OCI-LY3 (cell line): ENCODE results near the gene DCTPP1.

ENCODE experiments used
- EZH2phosphoT487 ChIP-seq: fragments of 200-600 bp; shearing (Covaris generic); IDR thresholded peaks from 2 replicates; pipeline ENCODE4 v1.6.1; 2018; ENCODE audit warnings: antibody characterized with exemption, mixed run types, low read depth
- TF ChIP-seq, protein P1 (sequence below): fragments of 200-600, 300-600 bp; sonication (generic); IDR thresholded peaks from 2 replicates; pipeline ENCODE4 v1.5.1; 2014; ENCODE audit warnings: antibody characterized with exemption, low read length, low read depth

DNA sequence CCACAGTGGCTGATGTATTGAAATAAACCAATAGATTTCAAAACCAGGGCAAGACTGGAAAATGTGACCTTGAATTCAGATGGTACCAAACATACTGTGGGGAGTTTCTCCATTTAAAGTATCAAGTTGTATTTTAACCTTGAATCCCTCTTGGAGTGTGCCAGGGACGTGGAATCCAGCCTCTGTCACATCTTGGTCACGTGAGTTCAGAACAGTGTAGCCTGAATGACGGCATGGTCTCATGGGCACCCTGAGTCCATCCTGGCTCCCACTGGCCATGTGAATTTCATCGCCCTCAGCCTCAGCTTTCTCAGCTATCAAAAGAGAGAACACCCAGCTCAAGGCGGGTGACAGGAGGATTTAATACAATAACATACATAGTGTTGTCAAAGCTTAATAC is 15.7 kb downstream of the DCTPP1 start:
- TF ChIP-seq, protein P1, sequence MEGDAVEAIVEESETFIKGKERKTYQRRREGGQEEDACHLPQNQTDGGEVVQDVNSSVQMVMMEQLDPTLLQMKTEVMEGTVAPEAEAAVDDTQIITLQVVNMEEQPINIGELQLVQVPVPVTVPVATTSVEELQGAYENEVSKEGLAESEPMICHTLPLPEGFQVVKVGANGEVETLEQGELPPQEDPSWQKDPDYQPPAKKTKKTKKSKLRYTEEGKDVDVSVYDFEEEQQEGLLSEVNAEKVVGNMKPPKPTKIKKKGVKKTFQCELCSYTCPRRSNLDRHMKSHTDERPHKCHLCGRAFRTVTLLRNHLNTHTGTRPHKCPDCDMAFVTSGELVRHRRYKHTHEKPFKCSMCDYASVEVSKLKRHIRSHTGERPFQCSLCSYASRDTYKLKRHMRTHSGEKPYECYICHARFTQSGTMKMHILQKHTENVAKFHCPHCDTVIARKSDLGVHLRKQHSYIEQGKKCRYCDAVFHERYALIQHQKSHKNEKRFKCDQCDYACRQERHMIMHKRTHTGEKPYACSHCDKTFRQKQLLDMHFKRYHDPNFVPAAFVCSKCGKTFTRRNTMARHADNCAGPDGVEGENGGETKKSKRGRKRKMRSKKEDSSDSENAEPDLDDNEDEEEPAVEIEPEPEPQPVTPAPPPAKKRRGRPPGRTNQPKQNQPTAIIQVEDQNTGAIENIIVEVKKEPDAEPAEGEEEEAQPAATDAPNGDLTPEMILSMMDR, result no peak
- no peak for TF ChIP-seq EZH2phosphoT487
